Cortex of kidney (tissue), 1 donor: ENCODE data around the gene PRDX5.

ENCODE experiments used
- DNase-seq: peaks from one replicate; lab custom pipeline; 2025; lab: John Stamatoyannopoulos, UW

Gene PRDX5

GRCh38 chr11:64362339-64362738 is 44.4 kb downstream of the PRDX5 start:
- DNase-seq, result no peak

- DNase-seq, result no peak
Measured at GRCh38 chr11:64364435-64364834, 46.5 kb downstream of the PRDX5 start.

GRCh38 chr11:64364911-64365310 is 47.0 kb downstream of the PRDX5 start:
- DNase-seq, result no peak

- DNase-seq, result no peak
Measured at GRCh38 chr11:64366751-64367150, 48.8 kb downstream of the PRDX5 start.

- no peak for DNase-seq
Measured at GRCh38 chr11:64367931-64368672, 50.2 kb downstream of the PRDX5 start.

GRCh38 chr11:64368673-64369074 is 50.8 kb downstream of the PRDX5 start:
- no peak for DNase-seq

- no peak for DNase-seq
Measured at GRCh38 chr11:64369440-64370421, 51.8 kb downstream of the PRDX5 start.

GRCh38 chr11:64371201-64371600 is 53.3 kb downstream of the PRDX5 start:
- DNase-seq, result no peak
